Medulla oblongata (tissue), 1 donor: ENCODE data around the gene ALDOA.

Experiments
- DNase-seq: peaks from one replicate; pipeline ENCODE4 v3.0.0-alpha.2; 2015; ENCODE audit errors: extremely low spot score

The ALDOA gene

DNA sequence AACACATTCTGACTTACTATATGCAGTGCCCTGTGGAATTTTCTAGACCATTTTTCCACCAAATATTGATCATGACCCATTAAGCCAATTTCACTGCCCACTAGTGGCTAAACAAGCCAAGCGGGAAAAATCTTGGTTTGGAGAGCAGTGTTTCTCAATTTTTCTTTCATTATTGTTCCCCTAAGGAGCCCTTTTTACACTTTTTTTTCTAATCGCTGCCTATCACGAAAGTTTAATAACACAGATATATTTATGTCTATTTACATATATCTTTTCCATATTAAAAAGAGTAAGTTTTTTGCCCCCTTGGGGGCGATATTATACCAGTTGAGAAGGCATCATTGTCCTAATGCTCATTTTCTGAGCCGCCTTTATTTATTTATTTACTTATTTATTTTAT is 23.7 kb upstream of the ALDOA start:
- peak; percentile 33 for DNase-seq

DNA sequence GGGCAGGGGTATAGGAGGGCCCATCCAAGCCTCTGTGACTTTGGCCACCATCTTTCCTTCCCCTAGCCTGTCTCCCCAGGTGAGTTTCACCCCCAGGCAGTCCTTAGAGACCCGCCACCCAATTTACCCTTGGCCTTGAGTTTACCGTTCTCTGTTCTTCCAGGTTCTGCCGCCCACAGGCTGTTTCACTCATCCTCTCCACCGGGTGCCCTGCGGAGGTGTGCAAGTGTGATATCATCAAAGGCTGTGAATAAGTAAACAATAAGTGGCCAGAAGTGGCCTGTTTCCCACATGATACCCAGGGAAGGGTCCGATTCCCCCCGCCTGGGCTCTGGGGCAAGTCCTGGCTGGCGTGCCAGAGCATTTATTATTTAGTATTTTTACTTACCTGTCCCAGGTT is 19.4 kb upstream of the ALDOA start:
- DNase-seq, result no peak

- DNase-seq, result no peak
Observed at GRCh38 chr16:30046588-30046987, 19.0 kb upstream of the ALDOA start.

DNA sequence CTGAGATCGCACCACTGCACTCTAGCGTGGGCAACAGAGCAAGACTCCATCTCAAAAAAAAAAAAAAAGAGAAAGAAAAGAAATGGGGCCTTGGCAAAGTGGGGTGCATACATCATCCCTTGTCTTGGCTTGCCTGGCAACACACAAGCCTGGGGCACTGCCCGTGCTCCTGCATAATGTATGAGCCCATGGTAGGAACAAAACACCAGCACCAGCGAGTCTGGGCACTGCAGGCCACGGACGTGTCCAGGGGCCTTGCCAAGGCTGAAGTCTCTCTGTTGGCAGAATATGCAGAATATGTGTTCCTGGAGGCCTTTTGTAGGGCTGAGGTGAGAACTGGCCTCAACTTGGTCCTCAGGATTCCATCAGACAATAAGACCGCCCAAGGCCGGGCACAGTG is 15.7 kb upstream of the ALDOA start:
- peak; percentile 83 for DNase-seq

DNA sequence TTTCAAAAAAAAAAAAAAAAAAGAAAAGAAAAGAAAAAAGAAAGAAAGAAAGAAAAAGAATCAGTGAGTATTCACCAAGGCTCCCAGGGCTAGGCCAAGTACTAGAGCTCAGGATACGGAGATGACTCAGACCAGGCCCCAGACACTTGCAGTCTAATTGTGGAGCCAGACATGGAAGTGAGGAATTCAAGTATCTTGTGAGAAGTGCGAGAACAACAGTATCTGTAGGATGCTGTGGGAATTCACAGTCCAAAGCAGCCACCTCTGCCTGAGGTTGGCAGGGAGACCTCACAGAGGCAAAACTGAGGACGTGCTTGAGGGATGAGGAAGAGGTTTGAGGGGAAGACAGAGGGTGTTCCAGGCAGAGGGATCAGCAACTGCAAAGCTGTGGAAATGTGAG is 14.0 kb upstream of the ALDOA start:
- no peak for DNase-seq

GRCh38 chr16:30052671-30053372 is 12.7 kb upstream of the ALDOA start:
- peak; percentile 79 for DNase-seq

GRCh38 chr16:30053376-30054015 is 12.1 kb upstream of the ALDOA start:
- DNase-seq, result no peak

GRCh38 chr16:30054451-30054850 is 11.1 kb upstream of the ALDOA start:
- DNase-seq, result no peak

DNA sequence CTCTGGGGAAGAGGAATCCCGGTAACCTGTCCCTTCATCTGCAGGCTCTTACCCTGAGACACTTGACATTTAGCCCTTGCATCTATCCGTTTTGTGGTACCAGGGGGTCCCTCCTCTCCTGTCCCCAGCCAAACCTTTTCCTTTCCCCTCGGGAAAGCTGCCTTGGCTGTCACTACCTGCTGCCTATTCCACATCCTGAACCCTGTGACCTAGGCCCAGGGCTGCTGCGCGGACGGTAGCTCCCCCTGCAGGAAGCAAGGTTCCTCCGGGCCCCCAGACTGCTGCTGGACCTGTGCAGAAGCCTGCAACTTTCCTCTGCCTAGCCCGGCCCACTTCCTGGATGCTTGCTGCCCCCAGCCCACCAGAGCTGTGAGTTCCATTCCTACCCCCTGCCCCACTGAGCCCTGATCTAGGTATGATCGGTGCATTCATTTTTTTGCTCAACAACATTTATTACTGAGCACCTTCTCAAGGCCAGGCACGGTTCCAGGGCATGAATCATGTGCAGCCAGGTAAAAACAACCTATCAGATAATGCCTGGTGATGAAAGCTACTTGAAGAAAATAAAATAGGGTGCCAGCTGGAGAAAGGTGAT is 10.5 kb upstream of the ALDOA start:
- no peak for DNase-seq

- no peak for DNase-seq
Observed at GRCh38 chr16:30060346-30060745, 5.2 kb upstream of the ALDOA start.

GRCh38 chr16:30060836-30061554 is 4.6 kb upstream of the ALDOA start:
- DNase-seq, result no peak

DNA sequence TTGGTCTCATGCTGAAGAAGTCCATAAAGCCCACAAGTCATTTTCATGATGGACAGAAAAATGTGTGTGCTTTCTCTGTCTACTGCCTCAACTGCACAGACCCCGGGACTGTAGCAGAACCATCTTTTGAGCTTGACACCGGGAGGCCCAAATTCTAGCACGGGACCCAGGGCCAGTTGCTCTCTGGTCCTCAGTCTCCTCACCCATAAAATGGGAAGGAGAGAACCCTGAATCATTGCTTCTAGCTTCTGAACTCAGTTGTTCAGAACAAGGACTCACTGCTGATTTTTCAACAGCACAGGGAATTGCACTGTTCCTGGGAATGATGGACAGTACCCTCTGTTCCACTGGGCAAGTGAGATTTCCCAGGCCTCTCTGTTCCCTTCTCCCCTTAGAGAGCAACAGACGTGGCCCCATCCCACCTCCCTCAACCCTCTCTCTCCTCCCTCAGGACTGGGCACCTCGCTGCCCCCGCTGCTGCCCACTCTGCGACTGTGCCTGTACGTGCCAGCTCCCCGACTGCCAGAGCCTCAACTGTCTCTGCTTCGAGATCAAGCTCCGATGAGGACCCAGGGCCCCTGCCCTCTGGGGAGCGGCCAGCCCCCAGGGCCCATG is 2.2 kb upstream of the ALDOA start:
- no peak for DNase-seq

DNA sequence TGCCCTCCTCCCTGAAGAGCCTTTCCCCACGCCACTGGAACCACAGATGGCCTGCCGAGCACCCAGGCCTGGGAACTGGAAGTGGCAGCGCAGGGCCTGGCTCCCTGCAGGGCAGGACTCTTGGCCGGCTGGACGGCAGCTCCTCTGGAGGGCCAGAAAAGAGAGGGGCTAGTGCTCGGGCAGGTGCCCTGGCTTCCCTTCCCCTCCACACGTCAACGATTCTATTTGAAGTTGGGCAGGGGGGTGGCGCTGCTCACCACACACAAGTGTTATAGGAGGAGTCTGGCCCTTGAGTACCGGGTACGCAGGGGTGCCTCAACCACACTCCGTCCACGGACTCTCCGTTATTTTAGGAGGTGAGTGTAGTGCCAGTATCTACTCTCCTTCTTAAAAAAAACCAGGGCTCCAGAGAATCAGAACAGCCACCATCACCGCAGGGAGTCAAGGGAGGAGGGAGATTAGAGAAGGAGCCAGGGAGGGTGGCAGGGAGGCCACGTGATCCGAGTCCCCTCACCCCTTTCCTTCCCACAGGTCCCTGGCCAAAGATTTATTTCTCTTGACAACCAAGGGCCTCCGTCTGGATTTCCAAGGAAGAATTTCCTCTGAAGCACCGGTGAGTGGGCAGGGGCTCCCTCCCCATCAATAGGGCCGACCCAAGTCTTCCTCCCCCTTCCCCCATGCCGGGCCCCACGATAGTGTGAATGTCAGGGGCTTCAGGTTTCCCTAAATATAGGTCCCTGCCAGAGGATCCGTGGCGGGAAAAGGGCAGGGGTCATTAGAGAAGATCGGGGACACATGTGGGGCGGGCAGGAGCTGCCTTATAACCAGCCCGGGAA is 1.4 kb upstream of the ALDOA start:
- peak; percentile 90 for DNase-seq

DNA sequence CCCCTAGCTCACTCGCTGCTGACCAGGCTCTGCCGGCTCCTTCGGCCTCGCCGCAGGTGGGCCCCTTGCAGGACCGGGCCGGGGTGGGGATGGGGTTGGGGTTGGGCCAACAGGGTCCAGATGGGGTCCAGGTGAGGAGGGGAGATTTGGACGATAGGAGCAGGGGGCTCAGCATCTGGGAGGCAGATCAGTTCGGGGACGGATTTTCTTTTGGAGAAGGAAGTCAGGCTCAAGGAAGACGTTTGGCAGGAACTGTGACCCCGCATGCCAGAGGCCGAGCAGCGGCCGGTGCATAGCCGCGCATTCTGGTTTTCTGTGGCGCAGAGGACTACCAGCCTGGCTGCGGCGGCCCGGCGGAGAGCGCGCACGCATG is 845 bp upstream of the ALDOA start:
- DNase-seq, result no peak

DNA sequence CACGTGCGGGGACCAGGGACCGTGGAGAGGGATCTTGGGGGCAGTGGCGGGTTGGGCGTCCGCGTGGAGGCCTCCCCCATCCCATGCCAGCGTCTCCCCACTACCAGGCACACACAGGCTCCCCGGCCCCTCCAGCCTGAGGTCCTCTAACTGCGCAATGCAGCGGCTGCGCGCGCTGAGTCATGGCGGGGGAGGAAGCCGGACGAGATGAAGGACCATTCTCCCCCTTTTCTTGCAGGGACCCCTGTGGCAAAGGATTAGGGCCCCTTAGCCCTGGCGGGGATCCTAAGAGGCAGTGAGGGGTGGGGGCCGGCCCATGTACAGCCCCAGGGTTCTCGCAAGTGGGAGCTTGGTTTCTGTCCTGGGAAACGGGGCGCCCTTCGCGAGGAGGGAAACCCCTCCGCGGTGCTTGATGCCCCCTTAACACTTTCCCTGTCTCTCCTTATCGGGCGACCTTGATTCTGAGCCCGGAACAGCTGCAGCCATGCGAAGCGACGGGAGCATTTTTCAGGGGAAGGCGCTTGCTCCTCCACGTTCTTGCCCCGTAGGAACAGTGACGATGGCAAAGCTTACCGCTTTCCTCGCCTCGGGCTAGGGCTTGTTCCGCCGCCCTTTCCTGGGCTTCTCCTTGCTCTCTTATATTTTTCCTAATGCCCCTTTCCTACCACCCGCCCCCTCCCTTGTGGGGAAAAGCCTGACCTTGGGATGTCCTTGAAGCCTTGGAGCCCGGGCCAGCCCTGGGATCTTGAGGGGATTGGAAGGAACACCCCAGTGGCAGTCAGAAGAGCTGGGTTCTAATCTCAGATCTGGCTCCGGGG is 592 bp downstream of the ALDOA start:
- DNase-seq, result no peak

GRCh38 chr16:30066761-30067583 is 1.4 kb downstream of the ALDOA start:
- DNase-seq, result peak; percentile 50

DNA sequence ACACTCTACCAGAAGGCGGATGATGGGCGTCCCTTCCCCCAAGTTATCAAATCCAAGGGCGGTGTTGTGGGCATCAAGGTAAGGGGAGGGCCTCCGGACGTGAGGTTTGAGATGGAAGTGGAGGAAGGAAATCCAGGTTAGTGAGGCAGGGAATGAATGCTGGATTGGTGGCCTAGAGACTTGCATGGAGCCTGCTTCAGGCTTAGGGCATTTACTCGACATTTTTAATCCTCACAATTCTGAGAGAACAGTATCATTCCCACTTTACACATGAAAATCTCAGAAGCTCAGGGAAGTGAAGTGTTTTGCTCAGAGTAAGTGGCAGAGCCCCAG is 2.0 kb downstream of the ALDOA start:
- no peak for DNase-seq

DNA sequence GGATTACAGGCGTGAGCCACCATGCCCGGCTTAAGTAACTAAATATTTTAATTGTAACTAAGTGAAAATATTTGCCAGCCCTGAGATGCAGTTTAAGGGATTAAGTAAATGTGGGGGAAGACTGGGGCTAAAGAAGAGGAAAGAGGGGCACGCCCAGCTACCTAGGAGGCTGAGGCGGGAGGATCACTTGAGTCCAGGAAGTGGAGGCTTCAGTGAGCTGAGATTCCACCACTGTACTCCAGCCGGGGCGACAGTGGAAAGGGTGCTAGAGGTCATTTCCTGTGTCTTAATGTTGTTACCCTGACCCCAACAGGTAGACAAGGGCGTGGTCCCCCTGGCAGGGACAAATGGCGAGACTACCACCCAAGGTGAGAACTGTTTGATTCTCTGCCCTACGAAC is 2.8 kb downstream of the ALDOA start:
- no peak for DNase-seq

DNA sequence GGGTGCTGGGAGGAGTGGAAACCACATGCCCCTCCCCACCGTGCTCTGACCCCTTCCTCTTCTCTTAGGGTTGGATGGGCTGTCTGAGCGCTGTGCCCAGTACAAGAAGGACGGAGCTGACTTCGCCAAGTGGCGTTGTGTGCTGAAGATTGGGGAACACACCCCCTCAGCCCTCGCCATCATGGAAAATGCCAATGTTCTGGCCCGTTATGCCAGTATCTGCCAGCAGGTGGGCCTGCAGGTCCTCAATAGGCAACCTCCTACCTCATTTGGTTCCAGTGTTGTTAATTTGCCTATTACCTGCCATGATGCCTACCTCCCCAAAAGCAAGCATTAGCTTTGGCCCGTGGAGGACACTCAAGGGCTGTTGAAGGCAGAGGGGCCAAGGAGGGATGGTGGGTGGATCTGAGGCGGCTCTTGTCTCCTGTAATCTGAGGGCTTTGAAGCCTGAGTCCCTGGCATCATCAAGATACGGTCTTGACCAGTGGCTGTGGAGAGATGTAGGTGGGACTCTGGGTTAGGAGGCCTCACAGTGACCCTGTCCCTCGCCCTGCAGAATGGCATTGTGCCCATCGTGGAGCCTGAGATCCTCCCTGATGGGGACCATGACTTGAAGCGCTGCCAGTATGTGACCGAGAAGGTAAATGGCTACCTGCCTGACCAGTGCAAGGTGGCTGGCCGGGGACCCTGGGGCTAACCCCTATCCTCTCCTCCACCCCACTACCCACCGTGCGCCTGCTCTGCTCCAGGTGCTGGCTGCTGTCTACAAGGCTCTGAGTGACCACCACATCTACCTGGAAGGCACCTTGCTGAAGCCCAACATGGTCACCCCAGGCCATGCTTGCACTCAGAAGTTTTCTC is 3.4 kb downstream of the ALDOA start:
- no peak for DNase-seq
